Measurements from ENCODE around the gene LRRC45.

LRRC45 gene

DNA sequence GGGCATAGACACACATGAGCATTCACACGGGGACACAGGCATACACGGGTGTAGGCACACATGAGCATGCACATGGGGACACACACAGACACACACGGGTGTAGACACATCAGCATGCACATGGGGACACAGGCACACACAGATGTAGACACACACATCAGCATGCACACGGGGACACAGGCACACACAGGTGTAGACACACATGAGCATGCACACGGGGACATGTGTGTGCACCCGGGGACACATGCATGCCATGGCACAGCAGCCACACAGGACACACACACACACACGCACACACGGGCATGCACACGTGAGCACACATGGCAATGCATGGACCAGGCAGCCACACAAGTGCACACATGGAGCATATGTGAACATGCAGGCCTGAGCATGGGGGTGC lies 19.5 kb downstream of the LRRC45 start:
- ATAC-seq = no peak
- TF ChIP-seq CSDC2 (CRISPR knock-in tag; IDR thresholded peaks at IDR 0.05) (no peak), BACH2 (CRISPR knock-in tag; IDR thresholded peaks at IDR 0.05; ENCODE audit: borderline replicate concordance) (no peak), TOX (CRISPR knock-in tag; IDR thresholded peaks at IDR 0.05; ENCODE audit: borderline replicate concordance) (no peak), RARB (CRISPR knock-in tag; IDR thresholded peaks at IDR 0.05) (no peak), ZNF8 (CRISPR knock-in tag; IDR thresholded peaks at IDR 0.05) (no peak), ZFP3 (CRISPR knock-in tag; IDR thresholded peaks at IDR 0.05) (no peak)
- TF ChIP-seq, protein P1, sequence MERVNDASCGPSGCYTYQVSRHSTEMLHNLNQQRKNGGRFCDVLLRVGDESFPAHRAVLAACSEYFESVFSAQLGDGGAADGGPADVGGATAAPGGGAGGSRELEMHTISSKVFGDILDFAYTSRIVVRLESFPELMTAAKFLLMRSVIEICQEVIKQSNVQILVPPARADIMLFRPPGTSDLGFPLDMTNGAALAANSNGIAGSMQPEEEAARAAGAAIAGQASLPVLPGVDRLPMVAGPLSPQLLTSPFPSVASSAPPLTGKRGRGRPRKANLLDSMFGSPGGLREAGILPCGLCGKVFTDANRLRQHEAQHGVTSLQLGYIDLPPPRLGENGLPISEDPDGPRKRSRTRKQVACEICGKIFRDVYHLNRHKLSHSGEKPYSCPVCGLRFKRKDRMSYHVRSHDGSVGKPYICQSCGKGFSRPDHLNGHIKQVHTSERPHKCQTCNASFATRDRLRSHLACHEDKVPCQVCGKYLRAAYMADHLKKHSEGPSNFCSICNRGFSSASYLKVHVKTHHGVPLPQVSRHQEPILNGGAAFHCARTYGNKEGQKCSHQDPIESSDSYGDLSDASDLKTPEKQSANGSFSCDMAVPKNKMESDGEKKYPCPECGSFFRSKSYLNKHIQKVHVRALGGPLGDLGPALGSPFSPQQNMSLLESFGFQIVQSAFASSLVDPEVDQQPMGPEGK (CRISPR knock-in tag; IDR thresholded peaks at IDR 0.05; ENCODE audit: borderline replicate concordance) = no peak

DNA sequence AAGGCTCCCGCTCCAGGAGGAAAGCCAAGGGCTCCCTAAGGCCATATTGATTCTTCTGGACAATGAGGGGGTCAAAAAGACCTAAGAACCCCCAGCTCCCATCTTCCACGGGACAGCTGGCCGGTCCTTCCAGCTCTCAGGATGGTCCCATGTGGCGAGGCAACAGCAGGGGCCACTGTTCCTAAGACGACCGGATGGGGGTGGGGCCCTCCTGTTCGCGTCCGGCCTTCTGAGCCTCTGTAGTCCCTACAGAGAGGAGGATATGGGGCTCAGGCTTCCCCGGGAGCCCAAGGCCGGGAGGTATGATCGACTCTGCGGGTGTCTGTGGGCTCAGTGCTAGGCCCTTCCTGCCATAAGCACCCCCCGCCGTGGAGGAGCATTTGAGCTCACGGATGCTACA lies 20.4 kb downstream of the LRRC45 start:
- no peak; the same call in 2 of the 3 replicates for ATAC-seq
- TF ChIP-seq ZNF70 (CRISPR knock-in tag; IDR thresholded peaks at IDR 0.05) = no peak
- TF ChIP-seq, protein P1 (CRISPR knock-in tag; IDR thresholded peaks at IDR 0.05; ENCODE audit: borderline replicate concordance) = no peak
- TF ChIP-seq ARNTL (CRISPR knock-in tag; IDR thresholded peaks at IDR 0.05; ENCODE audit: borderline replicate concordance, low read depth) = no peak
- TF ChIP-seq, protein P2, sequence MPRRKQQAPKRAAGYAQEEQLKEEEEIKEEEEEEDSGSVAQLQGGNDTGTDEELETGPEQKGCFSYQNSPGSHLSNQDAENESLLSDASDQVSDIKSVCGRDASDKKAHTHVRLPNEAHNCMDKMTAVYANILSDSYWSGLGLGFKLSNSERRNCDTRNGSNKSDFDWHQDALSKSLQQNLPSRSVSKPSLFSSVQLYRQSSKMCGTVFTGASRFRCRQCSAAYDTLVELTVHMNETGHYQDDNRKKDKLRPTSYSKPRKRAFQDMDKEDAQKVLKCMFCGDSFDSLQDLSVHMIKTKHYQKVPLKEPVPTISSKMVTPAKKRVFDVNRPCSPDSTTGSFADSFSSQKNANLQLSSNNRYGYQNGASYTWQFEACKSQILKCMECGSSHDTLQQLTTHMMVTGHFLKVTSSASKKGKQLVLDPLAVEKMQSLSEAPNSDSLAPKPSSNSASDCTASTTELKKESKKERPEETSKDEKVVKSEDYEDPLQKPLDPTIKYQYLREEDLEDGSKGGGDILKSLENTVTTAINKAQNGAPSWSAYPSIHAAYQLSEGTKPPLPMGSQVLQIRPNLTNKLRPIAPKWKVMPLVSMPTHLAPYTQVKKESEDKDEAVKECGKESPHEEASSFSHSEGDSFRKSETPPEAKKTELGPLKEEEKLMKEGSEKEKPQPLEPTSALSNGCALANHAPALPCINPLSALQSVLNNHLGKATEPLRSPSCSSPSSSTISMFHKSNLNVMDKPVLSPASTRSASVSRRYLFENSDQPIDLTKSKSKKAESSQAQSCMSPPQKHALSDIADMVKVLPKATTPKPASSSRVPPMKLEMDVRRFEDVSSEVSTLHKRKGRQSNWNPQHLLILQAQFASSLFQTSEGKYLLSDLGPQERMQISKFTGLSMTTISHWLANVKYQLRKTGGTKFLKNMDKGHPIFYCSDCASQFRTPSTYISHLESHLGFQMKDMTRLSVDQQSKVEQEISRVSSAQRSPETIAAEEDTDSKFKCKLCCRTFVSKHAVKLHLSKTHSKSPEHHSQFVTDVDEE (CRISPR knock-in tag; IDR thresholded peaks at IDR 0.05) = no peak
- no peak for TF ChIP-seq PPARA (CRISPR knock-in tag; IDR thresholded peaks at IDR 0.05; ENCODE audit: borderline replicate concordance)
- TF ChIP-seq, protein P3, sequence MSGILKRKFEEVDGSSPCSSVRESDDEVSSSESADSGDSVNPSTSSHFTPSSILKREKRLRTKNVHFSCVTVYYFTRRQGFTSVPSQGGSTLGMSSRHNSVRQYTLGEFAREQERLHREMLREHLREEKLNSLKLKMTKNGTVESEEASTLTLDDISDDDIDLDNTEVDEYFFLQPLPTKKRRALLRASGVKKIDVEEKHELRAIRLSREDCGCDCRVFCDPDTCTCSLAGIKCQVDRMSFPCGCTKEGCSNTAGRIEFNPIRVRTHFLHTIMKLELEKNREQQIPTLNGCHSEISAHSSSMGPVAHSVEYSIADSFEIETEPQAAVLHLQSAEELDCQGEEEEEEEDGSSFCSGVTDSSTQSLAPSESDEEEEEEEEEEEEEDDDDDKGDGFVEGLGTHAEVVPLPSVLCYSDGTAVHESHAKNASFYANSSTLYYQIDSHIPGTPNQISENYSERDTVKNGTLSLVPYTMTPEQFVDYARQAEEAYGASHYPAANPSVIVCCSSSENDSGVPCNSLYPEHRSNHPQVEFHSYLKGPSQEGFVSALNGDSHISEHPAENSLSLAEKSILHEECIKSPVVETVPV (CRISPR knock-in tag; IDR thresholded peaks at IDR 0.05) = no peak
- no peak for TF ChIP-seq ESRRG (CRISPR knock-in tag; IDR thresholded peaks at IDR 0.05)
- TF ChIP-seq ZNF565 (CRISPR knock-in tag; conservative IDR thresholded peaks at IDR 0.05; ENCODE audit: low read depth) = no peak
- TF ChIP-seq SNAI2 (CRISPR knock-in tag; IDR thresholded peaks at IDR 0.05) = no peak
- no peak for TF ChIP-seq ISL1 (CRISPR knock-in tag; IDR thresholded peaks at IDR 0.05)
- TF ChIP-seq ZC3H10 (CRISPR knock-in tag; IDR thresholded peaks at IDR 0.05) = no peak
- TF ChIP-seq, protein P4, sequence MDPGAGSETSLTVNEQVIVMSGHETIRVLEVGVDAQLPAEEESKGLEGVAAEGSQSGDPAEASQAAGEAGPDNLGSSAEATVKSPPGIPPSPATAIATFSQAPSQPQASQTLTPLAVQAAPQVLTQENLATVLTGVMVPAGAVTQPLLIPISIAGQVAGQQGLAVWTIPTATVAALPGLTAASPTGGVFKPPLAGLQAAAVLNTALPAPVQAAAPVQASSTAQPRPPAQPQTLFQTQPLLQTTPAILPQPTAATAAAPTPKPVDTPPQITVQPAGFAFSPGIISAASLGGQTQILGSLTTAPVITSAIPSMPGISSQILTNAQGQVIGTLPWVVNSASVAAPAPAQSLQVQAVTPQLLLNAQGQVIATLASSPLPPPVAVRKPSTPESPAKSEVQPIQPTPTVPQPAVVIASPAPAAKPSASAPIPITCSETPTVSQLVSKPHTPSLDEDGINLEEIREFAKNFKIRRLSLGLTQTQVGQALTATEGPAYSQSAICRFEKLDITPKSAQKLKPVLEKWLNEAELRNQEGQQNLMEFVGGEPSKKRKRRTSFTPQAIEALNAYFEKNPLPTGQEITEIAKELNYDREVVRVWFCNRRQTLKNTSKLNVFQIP (CRISPR knock-in tag; IDR thresholded peaks at IDR 0.05; ENCODE audit: borderline replicate concordance, low read depth) = no peak
- TF ChIP-seq, protein P5, sequence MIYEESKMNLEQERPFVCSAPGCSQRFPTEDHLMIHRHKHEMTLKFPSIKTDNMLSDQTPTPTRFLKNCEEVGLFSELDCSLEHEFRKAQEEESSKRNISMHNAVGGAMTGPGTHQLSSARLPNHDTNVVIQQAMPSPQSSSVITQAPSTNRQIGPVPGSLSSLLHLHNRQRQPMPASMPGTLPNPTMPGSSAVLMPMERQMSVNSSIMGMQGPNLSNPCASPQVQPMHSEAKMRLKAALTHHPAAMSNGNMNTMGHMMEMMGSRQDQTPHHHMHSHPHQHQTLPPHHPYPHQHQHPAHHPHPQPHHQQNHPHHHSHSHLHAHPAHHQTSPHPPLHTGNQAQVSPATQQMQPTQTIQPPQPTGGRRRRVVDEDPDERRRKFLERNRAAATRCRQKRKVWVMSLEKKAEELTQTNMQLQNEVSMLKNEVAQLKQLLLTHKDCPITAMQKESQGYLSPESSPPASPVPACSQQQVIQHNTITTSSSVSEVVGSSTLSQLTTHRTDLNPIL (CRISPR knock-in tag; IDR thresholded peaks at IDR 0.05; ENCODE audit: low read depth) = no peak
- TF ChIP-seq RARB (CRISPR knock-in tag; IDR thresholded peaks at IDR 0.05) = no peak
- TF ChIP-seq OSR1 (CRISPR knock-in tag; IDR thresholded peaks at IDR 0.05) = no peak
- no peak for TF ChIP-seq TCF4 (CRISPR knock-in tag; IDR thresholded peaks at IDR 0.05; ENCODE audit: borderline replicate concordance)
- no peak for TF ChIP-seq ZFP30 (CRISPR knock-in tag; IDR thresholded peaks at IDR 0.05)
- no peak for TF ChIP-seq CSDC2 (CRISPR knock-in tag; IDR thresholded peaks at IDR 0.05)
